GM19452 (cell line): Measurements from ENCODE around the gene BNC2.

Experiments used
- ATAC-seq: cut with Tn5 transposase; IDR thresholded peaks from one replicate; pipeline ENCODE4 v1.9.1; 2021; ENCODE audit not compliant: unreplicated experiment

Gene BNC2

GRCh38 chr9:16610538-16610937 lies 259.9 kb downstream of the BNC2 start:
- ATAC-seq: no peak

GRCh38 chr9:16608906-16609305 lies 261.6 kb downstream of the BNC2 start:
- no peak for ATAC-seq

- no peak for ATAC-seq
Observed at GRCh38 chr9:16602494-16602893, 268.0 kb downstream of the BNC2 start.

GRCh38 chr9:16601991-16602390 lies 268.5 kb downstream of the BNC2 start:
- ATAC-seq: no peak

GRCh38 chr9:16598316-16598715 lies 272.2 kb downstream of the BNC2 start:
- ATAC-seq: no peak

GRCh38 chr9:16597136-16597535 lies 273.3 kb downstream of the BNC2 start:
- ATAC-seq: no peak

- no peak for ATAC-seq
Observed at GRCh38 chr9:16595227-16595626, 275.2 kb downstream of the BNC2 start.

- no peak for ATAC-seq
Observed at GRCh38 chr9:16594787-16595186, 275.7 kb downstream of the BNC2 start.

GRCh38 chr9:16593746-16594145 lies 276.7 kb downstream of the BNC2 start:
- no peak for ATAC-seq

- no peak for ATAC-seq
Observed at GRCh38 chr9:16591092-16591491, 279.4 kb downstream of the BNC2 start.

GRCh38 chr9:16585591-16585990 lies 284.9 kb downstream of the BNC2 start:
- no peak for ATAC-seq

- ATAC-seq: no peak
Observed at GRCh38 chr9:16579872-16580432, 290.5 kb downstream of the BNC2 start.

GRCh38 chr9:16575986-16576245 lies 294.6 kb downstream of the BNC2 start:
- ATAC-seq: no peak

GRCh38 chr9:16575142-16575985 lies 295.1 kb downstream of the BNC2 start:
- no peak for ATAC-seq

GRCh38 chr9:16572005-16572734 lies 298.3 kb downstream of the BNC2 start:
- no peak for ATAC-seq

GRCh38 chr9:16571127-16571802 lies 299.2 kb downstream of the BNC2 start:
- no peak for ATAC-seq

GRCh38 chr9:16563446-16563845 lies 307.0 kb downstream of the BNC2 start:
- ATAC-seq: no peak

- no peak for ATAC-seq
Observed at GRCh38 chr9:16561121-16561520, 309.3 kb downstream of the BNC2 start.

- ATAC-seq: no peak
Observed at GRCh38 chr9:16559418-16560188, 310.9 kb downstream of the BNC2 start.

- no peak for ATAC-seq
Observed at GRCh38 chr9:16555802-16556201, 314.7 kb downstream of the BNC2 start.
